Subcutaneous adipose tissue (tissue), 4 donors: ENCODE results near the gene LRRFIP1. TPM values are rescaled to one million over a fixed set of nuclear protein-coding genes. Genes with fewer than 3 reads are reported as not detected.

Experiments
- total RNA-seq, 4 donors: library from RNA; depleted of rRNA; stranded (reverse); fragments of >200 nt; gene quantifications; one replicate each; pipeline ENCODE4 v1.1.0, GENCODE V29; 2016
- TF ChIP-seq, protein P1 (sequence below): fragments of 450-650 bp; IDR thresholded peaks from one replicate; pipeline ENCODE4 v1.5.1; 2016; ENCODE audit warnings: low read depth, mild to moderate bottlenecking, control low read depth, antibody characterized with exemption, moderate library complexity

The LRRFIP1 gene
- total RNA-seq, 4 donors from 2014 or later: 85.4 to 130 (median 99.6) TPM

DNA sequence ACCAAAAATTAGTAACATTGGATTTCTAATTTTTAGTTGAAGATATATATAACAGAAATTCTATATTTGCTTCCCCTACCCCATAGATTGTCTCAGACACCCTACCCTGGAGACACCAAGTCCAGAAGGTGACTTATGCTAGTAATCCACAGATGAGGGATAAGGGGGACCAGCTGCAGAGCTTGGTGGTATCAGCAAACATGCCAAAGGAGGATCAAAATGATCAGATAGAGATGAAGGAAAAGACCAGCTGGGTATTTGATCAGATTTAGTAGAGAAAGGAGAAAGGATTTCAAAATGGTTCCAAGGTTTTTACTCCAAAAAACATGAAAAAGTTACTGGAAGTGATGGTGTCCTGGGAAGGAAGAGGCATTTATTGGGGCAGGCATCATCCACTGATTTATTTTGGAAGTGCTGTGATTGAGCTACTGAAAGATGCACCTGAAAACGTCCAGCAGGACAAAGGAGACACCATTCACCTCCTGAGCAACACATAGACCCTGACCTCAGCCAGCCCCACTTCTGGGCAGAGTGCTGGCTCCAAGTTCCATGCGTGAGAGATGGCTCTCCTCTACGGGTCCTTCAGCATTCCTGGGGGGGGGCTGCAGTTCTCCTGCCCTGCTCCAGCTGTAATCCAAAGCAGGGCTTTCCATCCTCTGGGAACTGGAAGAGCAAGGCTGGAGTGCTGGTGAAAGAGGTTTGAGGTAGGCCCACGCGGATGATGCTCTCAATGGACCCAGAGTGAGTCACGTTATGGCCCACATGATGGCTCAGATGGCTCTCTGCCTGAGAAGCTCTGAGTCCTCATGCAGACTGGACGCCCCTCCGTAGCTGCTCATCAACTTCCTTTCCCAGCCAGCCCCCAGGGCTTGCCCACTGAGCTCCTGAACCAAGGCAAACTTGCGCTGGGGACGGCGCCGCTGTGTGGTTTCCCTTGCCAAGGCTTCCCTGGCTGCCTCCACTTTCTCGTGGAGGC is 3.7 kb upstream of the LRRFIP1 start:
- TF ChIP-seq, protein P1, sequence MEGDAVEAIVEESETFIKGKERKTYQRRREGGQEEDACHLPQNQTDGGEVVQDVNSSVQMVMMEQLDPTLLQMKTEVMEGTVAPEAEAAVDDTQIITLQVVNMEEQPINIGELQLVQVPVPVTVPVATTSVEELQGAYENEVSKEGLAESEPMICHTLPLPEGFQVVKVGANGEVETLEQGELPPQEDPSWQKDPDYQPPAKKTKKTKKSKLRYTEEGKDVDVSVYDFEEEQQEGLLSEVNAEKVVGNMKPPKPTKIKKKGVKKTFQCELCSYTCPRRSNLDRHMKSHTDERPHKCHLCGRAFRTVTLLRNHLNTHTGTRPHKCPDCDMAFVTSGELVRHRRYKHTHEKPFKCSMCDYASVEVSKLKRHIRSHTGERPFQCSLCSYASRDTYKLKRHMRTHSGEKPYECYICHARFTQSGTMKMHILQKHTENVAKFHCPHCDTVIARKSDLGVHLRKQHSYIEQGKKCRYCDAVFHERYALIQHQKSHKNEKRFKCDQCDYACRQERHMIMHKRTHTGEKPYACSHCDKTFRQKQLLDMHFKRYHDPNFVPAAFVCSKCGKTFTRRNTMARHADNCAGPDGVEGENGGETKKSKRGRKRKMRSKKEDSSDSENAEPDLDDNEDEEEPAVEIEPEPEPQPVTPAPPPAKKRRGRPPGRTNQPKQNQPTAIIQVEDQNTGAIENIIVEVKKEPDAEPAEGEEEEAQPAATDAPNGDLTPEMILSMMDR: no peak

DNA sequence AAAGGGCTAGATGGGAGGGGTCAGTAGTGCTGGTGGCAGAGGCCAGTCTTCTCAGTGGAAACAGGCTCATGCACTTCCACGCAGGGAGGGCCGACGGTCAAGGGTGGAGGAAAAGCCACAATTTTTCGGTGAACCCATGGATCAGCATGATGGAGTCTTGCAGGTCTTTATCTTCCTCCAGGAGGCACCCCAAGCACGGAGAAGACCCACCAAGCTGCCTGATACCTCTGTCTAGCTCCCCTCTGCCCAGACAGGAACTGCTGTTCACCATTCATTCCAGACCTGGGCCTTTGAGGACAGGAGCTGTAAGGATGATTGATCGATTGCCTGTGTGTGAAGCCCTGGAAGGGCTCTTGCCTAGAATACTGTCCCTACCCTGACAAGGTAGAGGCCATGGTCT is 2.8 kb upstream of the LRRFIP1 start:
- TF ChIP-seq, protein P1: no peak

GRCh38 chr2:237625216-237625705 is 2.1 kb upstream of the LRRFIP1 start:
- TF ChIP-seq, protein P1: no peak

DNA sequence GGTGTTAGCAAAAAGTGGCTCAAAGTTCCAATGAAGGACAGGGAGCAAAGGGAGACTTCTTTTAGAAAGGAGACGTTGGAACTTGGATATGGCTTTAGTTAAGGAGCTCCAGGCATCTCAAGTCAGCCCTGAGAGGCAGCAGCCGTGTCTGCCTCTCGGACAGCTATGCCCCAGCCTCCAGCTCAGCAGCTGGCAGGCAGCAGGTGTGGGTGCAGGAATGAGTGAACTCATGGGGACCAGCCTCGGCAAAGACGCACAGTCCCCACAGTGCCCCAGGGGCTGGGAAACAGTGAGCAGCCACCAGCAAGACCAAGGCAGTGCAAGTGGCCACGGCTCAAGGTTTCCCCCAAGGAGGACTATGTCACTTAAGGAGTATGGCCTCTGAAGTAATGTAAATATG is 1.6 kb upstream of the LRRFIP1 start:
- TF ChIP-seq, protein P1: no peak

DNA sequence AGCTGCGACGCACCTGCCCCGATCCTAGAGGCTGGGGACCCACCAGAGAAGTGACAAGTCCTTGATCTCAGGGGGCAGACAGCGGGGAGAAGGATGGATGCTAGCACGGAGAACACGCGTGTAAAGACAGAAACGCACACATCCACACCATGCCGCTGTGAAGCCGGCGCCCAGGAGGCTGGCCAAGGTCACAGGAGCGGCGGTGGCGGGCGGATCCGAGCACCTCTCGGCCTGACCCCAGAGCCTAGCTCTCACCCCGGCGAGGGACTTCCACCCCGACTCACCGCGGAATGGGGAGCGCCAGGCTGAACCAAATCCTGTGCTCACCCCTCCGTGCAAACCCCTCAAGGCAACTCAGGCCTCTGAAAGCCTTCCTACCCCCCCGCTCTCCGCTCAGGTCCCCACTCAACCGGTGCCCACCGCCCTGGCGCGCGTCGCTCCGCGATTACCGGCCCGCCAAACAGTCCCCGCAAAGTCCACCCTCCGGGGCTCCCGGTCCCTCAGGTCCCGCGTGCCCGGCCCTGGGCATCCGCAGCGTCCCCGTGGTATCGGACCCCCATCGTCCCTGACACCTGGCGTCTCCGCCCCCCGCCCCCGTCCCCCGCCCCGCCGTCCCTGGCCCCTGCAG is 460 bp upstream of the LRRFIP1 start:
- TF ChIP-seq, protein P1: no peak

- TF ChIP-seq, protein P1: no peak
Observed at GRCh38 chr2:237628247-237629187, 1.1 kb downstream of the LRRFIP1 start.
